Measurements from ENCODE around the gene GEMIN7. TPM values are rescaled to one million over a fixed set of nuclear protein-coding genes. Genes with fewer than 3 reads are reported as not detected.
A peak's percentile ranks its signal among the peaks of the same experiment; 100 is the strongest.

GEMIN7 gene
- total RNA-seq, 6 experiments from 2014 or later, result 10.9 to 27.5 (median 14.0) TPM

DNA sequence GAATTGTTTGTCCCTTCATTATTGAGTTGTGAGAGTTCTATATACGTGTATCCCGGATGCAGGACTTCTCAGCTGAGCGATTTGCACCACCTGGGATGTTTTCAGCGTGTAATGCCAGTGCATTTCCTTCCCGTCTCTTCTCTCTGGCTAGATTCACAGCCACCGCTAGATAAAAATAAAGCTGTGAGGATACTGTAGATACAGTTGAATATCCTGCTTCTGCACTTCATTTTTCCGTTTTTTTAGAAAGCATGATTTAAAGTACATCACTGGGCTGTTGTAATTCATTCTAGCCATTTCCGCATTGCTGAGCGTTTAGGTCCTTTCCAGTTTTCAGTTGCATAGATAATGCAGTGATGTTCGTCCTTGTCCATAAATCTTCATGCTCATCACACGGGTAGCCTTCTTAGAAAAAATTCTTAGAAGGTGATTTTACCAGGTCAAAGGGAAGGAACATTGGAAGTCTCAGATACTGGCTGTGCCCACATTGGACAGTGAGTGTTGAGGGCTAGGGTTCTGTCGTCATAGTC lies 28.6 kb downstream of the GEMIN7 start:
- DNase-seq, result no peak
- WGBS (ENCODE audit: insufficient coverage, low coverage, low lambda C conversion rate, missing lambda C conversion rate), result 77% methylated on average over 12 of the region's 12 CpGs
- no peak for TF ChIP-seq POLR2A (IDR thresholded peaks at IDR 0.05)
- TF ChIP-seq, protein P1, sequence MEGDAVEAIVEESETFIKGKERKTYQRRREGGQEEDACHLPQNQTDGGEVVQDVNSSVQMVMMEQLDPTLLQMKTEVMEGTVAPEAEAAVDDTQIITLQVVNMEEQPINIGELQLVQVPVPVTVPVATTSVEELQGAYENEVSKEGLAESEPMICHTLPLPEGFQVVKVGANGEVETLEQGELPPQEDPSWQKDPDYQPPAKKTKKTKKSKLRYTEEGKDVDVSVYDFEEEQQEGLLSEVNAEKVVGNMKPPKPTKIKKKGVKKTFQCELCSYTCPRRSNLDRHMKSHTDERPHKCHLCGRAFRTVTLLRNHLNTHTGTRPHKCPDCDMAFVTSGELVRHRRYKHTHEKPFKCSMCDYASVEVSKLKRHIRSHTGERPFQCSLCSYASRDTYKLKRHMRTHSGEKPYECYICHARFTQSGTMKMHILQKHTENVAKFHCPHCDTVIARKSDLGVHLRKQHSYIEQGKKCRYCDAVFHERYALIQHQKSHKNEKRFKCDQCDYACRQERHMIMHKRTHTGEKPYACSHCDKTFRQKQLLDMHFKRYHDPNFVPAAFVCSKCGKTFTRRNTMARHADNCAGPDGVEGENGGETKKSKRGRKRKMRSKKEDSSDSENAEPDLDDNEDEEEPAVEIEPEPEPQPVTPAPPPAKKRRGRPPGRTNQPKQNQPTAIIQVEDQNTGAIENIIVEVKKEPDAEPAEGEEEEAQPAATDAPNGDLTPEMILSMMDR (IDR thresholded peaks at IDR 0.05), result no peak
- Histone ChIP-seq H3K36me3 (no peaks in the 10 kb centered on the region), H3K4me1 (no peaks in the 10 kb centered on the region), H3K27ac (no peak overlapping the region), H3K9me3 (no peaks in the 10 kb centered on the region), H3K4me3 (no peak overlapping the region), H3K27me3 (no peaks in the 10 kb centered on the region)
- intact Hi-C loops (cut with DNase I), result no loop called here
- no peak for ATAC-seq

DNA sequence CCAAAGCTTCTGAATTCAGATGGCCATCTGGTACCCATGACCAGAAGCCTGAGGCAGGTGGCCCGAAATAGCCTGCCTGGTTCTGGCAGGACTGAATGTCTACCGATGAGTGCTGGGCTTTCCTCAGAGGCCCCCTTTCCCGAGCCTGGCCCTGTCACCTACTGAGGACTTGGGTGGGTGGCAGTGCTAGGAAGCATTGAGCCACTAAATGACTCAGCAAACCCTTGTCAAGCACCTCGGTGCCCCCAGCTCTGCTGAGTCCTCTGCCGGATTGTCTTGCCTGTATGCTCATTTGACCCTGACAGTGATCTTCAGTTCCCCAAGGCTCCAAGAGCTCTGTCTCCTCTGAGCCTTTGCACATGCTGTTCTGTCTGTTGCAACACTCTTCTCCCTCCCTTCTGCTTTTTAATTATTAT lies 31.8 kb downstream of the GEMIN7 start:
- intact Hi-C loops (cut with DNase I), result no loop called here
- no peaks in the 10 kb centered on the region for H3K36me3 ChIP-seq
- H3K27ac ChIP-seq, result no peak overlapping the region
- TF ChIP-seq POLR2A (IDR thresholded peaks at IDR 0.05), result no peak
- TF ChIP-seq, protein P1 (IDR thresholded peaks at IDR 0.05), result no peak
- no peak for ATAC-seq
- peaks cover 0 to 12% (median 5%) of the 10 kb centered on the region in 4 donors for H3K4me1 ChIP-seq
- no peak for DNase-seq
- H3K27me3 ChIP-seq, result no peaks in the 10 kb centered on the region
- H3K4me3 ChIP-seq, result no peak overlapping the region
- WGBS (ENCODE audit: insufficient coverage, low coverage, low lambda C conversion rate, missing lambda C conversion rate), result 73% methylated on average over 3 of the region's 5 CpGs
- no peaks in the 10 kb centered on the region for H3K9me3 ChIP-seq

DNA sequence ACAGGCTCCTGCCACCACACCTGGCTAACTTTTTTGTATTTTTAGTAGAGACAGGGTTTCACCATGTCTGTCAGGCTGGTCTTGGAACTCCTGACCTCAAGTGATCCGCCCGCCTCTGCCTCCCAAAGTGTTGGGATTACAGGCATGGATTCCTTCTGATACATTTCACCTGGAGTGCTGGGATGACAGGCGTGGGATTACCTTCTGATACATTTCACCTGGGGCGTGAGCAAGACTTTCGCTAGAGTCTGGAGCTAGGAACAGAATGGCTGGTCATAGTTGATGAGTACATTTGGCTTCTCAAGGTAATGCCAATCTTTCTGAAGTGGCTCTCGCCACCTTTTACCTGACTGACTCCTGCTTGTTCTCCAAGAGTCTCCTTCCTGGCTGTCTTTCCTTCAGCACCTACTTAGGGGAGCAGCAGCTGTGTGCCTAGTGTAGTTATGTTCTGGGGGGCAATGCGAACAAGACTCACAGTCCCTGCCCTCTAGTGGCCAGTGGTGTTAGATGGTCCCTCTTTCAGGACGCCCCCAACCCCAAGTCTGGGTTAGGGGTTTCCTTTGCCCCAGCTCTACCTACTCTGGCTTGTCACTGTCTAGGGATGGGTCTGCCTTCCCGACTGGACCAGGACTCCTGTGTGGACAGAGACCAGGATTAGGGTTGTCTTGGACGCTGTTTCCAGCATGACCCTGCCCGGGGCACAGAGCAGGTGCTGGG lies 33.2 kb downstream of the GEMIN7 start:
- no peak for ATAC-seq
- WGBS (ENCODE audit: insufficient coverage, low coverage, low lambda C conversion rate, missing lambda C conversion rate), result 96% methylated on average over 6 of the region's 11 CpGs
- H3K36me3 ChIP-seq, result no peaks in the 10 kb centered on the region
- H3K27ac ChIP-seq, result no peak overlapping the region
- no peak overlapping the region for H3K4me3 ChIP-seq
- no peaks in the 10 kb centered on the region for H3K9me3 ChIP-seq
- H3K27me3 ChIP-seq, result no peaks in the 10 kb centered on the region
- no peak for DNase-seq
- no peak for TF ChIP-seq POLR2A (IDR thresholded peaks at IDR 0.05)
- TF ChIP-seq, protein P1 (IDR thresholded peaks at IDR 0.05), result no peak
- intact Hi-C loops (cut with DNase I), result no loop called here
- H3K4me1 ChIP-seq, result peaks cover 0 to 12% (median 5%) of the 10 kb centered on the region in 4 donors

DNA sequence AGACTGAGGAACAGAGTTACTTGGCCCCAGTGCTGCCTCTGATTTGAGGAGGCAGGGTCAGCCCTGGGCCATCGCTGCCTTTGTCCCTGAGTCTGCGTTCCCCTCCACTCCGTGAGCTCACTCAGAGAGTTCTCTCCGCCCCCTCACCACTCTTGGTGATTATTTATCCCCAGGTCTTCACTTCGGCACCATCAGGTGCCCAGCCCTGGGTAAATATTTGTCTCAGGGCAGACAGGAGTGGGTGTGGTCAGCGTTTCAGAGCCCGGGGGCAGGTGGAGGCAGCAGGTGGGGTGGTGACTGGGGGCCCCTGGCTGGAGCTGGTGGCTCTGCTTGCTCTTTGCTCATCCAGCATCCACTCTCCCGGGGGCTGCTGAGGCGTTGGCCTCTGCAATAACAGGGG lies 34.6 kb downstream of the GEMIN7 start:
- Histone ChIP-seq H3K27ac (no peak overlapping the region), H3K27me3 (no peaks in the 10 kb centered on the region), H3K9me3 (no peaks in the 10 kb centered on the region), H3K36me3 (no peaks in the 10 kb centered on the region), H3K4me1 (peaks cover 0 to 12% (median 5%) of the 10 kb centered on the region in 4 donors), H3K4me3 (no peak overlapping the region)
- ATAC-seq (peak; percentile 44 to 86 (median 54)), DNase-seq (no peak)
- whole genome bisulfite sequencing (ENCODE audit: insufficient coverage, low coverage, low lambda C conversion rate, missing lambda C conversion rate), result 36% methylated on average over 7 of the region's 9 CpGs
- no peak for TF ChIP-seq POLR2A (IDR thresholded peaks at IDR 0.05)
- TF ChIP-seq, protein P1 (IDR thresholded peaks at IDR 0.05), result no peak
- intact Hi-C loops (cut with DNase I), result no loop called here
